GM21360 (cell line): Measurements from ENCODE around the gene GLTPD2.

Source experiments
- ATAC-seq: cut with Tn5 transposase; IDR thresholded peaks from one replicate; pipeline ENCODE4 v1.9.1; 2021; ENCODE audit warnings: mild to moderate bottlenecking, moderate library complexity; ENCODE audit not compliant: unreplicated experiment

GLTPD2 gene

GRCh38 chr17:4788807-4789700 is at the start of gene GLTPD2:
Gene GLTPD2, plus strand, starts transcription at chr17:4788964. Its CDS starts 48 bp downstream, at chr17:4789012.
- no peak for ATAC-seq

GRCh38 chr17:4739122-4740024 is 49.4 kb upstream of the GLTPD2 start, which contains the start of the genes CXCL16 and ZMYND15:
Gene CXCL16, minus strand, starts transcription at chr17:4739928. Its CDS starts 589 bp downstream, at chr17:4739339.
Gene ZMYND15, plus strand, starts transcription at chr17:4739833. Its CDS starts 716 bp downstream, at chr17:4740549.
- no peak for ATAC-seq

DNA sequence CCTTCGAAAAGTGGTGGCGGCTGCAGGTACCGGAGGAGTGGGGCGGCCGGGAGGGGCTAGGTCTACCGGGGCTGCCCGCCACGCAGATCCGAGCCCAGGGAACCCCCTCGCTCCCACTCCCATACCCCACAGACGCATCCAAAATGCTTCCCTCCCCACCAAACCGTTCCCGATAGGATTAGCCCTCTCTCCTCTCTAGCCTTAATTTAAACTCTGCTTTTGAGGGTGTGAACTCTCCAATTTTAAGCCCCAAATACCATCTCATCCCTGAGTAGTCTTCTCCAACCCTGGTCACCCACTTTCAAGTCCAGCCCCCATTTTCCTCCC is 48.8 kb upstream of the GLTPD2 start:
- no peak for ATAC-seq

DNA sequence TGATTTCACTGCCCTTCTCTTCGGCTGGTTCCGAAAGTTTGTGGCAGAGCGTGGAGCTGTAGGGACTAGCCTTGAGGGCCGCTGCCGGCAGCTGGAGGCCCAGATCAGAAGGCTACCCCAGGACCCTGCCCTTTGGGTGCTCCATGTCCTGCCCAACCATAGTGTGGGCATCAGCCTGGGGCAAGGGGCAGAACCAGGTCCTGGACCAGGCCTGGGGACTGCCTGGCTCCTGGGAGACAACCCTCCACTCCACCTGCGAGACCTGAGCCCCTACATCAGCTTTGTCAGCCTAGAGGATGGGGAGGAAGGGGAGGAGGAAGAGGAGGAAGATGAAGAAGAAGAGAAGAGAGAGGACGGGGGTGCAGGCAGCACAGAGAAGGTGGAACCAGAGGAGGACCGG is 48.2 kb upstream of the GLTPD2 start:
- no peak for ATAC-seq

- ATAC-seq: no peak
Observed at GRCh38 chr17:4741544-4741943, 47.2 kb upstream of the GLTPD2 start.

DNA sequence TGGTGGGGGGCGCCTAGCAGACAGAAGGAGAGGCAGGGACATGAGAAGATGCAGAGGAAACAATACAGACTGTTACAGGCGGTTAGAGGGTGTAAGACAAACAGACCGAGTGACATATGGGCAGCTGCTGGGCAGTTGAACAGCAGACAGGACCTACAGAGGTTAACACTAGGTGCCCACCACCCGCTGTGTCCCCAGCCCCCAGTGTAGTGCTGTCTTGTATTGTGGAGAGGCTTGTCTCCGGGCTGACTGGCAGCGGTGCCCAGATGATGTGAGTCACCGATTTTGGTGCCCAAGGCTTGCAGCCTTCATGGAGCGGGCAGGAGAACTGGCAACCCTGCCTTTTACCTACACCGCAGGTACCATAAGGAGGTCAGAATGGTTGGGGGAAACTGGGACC is 46.6 kb upstream of the GLTPD2 start:
- no peak for ATAC-seq

DNA sequence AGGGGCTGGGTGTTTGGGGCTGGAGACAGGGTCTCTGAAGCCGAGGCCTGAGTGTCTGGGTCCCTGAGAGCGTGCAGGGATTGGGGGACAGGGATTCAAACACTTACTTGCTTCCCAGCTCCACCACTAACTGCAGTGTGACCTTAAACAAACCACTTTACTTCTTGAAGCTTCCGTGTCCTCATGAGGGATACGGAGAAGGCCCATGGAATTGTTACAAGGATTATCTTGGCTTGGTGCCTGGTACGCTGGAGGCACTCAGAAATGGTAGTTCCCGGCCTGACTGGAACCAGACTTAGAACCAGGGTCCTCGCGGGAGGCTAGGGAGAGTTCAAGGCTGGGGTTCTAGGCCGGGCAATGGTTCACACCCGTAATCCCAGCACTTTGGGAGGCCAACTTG is 46.1 kb upstream of the GLTPD2 start:
- ATAC-seq: no peak

DNA sequence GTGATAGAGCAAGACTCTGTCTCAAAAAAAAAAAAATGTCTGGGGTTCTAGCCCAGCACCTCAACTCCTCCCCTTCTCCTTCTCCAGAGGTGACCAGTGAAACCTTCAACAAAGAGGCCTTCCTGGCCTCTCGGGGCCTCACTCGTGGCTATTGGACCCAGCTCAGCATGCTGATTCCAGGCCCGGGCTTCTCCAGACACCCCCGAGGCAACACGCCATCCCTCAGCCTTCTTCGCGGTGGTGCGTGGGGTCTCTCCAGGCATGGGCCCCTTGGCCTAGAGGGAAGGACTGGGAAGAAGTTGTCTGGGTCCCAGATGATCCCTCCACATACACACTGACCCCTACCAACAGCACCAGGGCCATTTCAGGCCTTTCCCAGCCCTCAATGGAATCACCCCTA is 45.5 kb upstream of the GLTPD2 start:
- ATAC-seq: no peak

- no peak for ATAC-seq
Observed at GRCh38 chr17:4743898-4744297, 44.9 kb upstream of the GLTPD2 start.

- ATAC-seq: no peak
Observed at GRCh38 chr17:4744999-4745969, 43.5 kb upstream of the GLTPD2 start.

GRCh38 chr17:4747847-4748246 is 40.9 kb upstream of the GLTPD2 start:
- no peak for ATAC-seq

- no peak for ATAC-seq
Observed at GRCh38 chr17:4748686-4749085, 40.1 kb upstream of the GLTPD2 start.

DNA sequence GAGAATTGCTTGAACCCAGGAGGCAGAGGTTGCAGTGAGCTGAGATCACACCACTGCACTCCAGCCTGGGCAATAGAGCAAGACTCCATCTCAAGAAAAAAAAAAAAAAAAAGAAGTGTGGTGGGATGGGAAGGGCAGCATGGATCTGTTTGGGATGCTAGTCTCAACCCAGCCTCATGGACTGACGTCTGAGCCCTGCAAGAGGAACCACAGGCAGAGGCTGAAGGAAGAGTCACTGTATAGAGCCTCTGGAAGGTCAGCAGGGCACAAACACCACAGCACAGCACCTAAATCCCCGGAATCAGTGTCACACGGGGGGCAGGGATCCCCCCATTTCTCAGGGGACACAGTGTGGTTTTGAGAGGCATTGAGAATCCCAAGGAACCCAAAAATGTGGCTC is 38.2 kb upstream of the GLTPD2 start:
- ATAC-seq: no peak

DNA sequence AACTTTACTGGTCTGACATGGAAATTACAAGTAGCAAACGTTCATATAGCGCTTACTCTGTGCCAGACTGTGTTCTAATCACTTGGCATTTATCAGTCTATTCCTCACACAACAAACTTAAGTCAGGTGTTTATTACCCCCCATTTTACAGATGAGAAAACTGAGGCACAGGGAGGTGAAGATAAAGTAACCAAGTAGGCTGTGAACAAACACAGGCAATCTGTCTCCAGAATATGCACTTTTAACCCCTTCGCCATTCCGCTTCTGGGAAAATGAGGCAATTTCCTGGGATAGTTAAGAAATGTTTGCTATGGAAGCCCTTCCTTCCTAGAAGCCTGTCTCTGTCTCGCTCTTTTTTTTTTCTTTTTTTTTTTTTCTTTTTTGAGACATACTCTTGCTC is 36.8 kb upstream of the GLTPD2 start:
- no peak for ATAC-seq

- no peak for ATAC-seq
Observed at GRCh38 chr17:4753392-4753791, 35.4 kb upstream of the GLTPD2 start.

DNA sequence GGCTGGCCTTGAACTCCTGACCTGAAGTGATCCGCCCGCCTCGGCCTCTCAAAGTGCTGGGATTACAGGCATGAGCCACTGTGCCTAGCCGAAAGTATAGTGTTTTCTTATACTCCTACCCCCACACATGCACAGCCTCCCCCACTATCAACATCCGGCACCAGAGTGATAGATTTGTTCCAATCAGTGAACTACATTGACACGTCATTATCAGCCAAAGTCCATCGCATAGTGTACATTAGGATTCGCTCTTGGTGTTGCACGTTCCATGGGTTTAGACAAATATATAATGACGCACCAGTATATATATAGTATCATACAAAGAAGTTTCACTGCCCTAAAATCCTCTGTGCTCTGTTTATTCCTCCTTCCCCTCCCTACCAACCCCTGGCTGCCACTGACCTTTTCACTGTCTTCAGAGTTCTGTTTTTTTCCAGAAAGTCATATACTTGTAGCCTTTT is 29.0 kb upstream of the GLTPD2 start:
- ATAC-seq: no peak

DNA sequence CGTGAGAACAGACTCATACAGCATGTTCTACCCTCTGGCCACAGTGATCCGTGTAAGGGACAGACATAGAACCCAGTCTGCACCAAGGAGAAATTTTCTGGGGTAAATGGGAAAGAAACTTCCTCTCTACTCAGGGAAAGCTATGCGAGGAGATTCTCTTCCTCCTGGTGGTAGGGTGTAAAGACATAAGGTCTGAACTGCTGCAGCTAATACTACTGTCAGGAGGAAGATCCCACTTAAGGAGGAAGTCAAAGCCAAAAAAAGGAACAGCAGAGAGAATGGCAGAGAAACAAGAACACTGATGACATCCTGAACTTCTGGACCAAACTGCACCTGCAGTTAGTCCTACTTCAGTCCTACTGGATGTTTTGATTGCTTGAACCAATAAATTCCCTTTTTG is 24.2 kb upstream of the GLTPD2 start:
- ATAC-seq: no peak

GRCh38 chr17:4766201-4766600 is 22.6 kb upstream of the GLTPD2 start:
- no peak for ATAC-seq

DNA sequence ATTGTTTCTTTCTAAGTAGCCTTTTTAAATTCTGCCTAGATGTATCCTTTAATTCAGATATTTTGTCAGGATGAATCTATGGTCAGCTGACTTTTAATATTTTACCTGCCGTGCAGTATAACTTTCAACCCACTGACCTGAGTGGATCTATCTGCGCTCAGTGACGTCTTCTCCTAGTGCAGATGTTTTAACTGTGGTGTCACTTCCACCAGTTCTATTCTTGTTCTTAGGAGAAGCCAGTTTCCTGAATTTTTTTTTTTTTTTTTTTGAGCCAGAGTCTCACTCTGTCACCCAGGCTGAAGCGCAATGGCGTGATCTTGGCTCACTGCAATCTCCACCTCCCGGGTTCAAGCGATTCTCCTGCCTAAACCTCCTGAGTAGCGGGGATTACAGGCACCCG is 22.0 kb upstream of the GLTPD2 start:
- ATAC-seq: no peak

GRCh38 chr17:4768298-4768697 is 20.5 kb upstream of the GLTPD2 start:
- ATAC-seq: no peak
